ENCODE data around the gene DGKH. TPM values are rescaled to one million over a fixed set of nuclear protein-coding genes. Genes with fewer than 3 reads are reported as not detected.

The DGKH gene
- total and polyA plus RNA-seq, 4 donors, result 0.88 to 32.8 (median 16.4) TPM

DNA sequence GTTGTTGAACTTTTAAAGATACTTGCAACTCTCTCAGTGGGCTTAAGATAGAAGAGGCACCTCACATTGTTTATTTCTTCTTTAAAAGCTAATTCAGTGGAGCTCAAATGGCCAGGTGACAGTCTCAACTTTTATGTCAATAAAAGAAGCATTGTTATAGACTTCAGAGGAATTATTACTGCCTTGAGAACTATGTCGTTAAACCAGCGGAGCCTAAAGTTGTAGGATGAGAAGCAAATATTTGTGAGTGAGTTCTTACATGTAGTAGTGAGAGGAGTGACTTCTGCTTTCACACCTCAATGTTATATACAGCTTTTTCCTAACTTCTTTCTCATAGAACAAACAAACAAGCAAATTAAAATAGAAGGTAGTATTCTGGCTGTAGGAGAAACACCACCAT lies 31.2 kb upstream of the DGKH start:
- H3K27me3 ChIP-seq (ENCODE audit: control insufficient read depth in 1 of 2, insufficient read depth in 2 of 2, low read length in 1 of 2), result no peaks in the 10 kb centered on the region
- WGBS, 2 donors, result 68 to 71% methylated on average over 2 of the region's 2 CpGs
- no peaks in the 10 kb centered on the region for H3K9me3 ChIP-seq (ENCODE audit: control insufficient read depth, low read length)
- no peak overlapping the region for H3K4me3 ChIP-seq (ENCODE audit: low read length in 2 of 2)
- ATAC-seq (ENCODE audit: low FRiP score) (no peak), DNase-seq (no peak)
- H3K36me3 ChIP-seq (ENCODE audit: control insufficient read depth in 1 of 2, insufficient read depth in 2 of 2, low read length in 1 of 2), result no peaks in the 10 kb centered on the region
- H3K4me1 ChIP-seq (ENCODE audit: control insufficient read depth in 1 of 2, insufficient read depth in 2 of 2, low read length in 2 of 2), result no peaks in the 10 kb centered on the region
- intact Hi-C loops (cut with DNase I), result no loop called here
- no peak overlapping the region for H3K27ac ChIP-seq (ENCODE audit: low read depth in 1 of 2, low read length in 2 of 2)

DNA sequence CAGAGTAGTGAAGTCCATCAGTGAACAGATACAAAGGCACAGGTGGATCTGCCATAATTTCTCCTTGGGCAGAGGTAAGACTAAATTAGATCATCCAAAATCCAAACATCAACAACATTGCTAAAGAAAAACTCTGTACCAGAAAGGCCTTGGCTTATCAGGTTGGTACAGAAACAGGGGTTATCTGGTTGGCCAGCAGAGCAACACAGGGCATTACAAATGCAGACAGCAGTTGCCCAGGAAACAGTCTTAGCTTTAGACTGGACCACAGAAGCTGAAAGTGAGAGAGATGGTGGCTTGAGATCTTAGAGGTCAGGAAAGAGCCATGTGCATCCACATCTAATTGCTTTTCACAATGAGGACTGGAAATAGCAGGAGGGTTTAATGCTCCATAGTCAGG lies 26.6 kb upstream of the DGKH start:
- Histone ChIP-seq H3K4me1 (ENCODE audit: control insufficient read depth in 1 of 2, insufficient read depth in 2 of 2, low read length in 2 of 2) (no peaks in the 10 kb centered on the region), H3K36me3 (ENCODE audit: control insufficient read depth in 1 of 2, insufficient read depth in 2 of 2, low read length in 1 of 2) (no peaks in the 10 kb centered on the region), H3K9me3 (ENCODE audit: control insufficient read depth, low read length) (no peaks in the 10 kb centered on the region), H3K4me3 (ENCODE audit: low read length in 2 of 2) (no peak overlapping the region), H3K27me3 (ENCODE audit: control insufficient read depth in 1 of 2, insufficient read depth in 2 of 2, low read length in 1 of 2) (no peaks in the 10 kb centered on the region), H3K27ac (ENCODE audit: low read depth in 1 of 2, low read length in 2 of 2) (no peak overlapping the region)
- ATAC-seq (ENCODE audit: low FRiP score), result no peak
- DNase-seq, result no peak
- intact Hi-C loops (cut with DNase I), result loop anchor here in 1 of 2 donors (5.0 kb wide), 1 partner anchor 35 kb away; no protein-coding TSS in a partner anchor

GRCh38 chr13:42022336-42022735 lies 26.1 kb upstream of the DGKH start:
- intact Hi-C loops (cut with DNase I), result loop anchor here in 1 of 2 donors (5.0 kb wide), 1 partner anchor 35 kb away; no protein-coding TSS in a partner anchor
- ATAC-seq (ENCODE audit: low FRiP score) (no peak), DNase-seq (no peak)
- no peaks in the 10 kb centered on the region for H3K27me3 ChIP-seq (ENCODE audit: control insufficient read depth in 1 of 2, insufficient read depth in 2 of 2, low read length in 1 of 2)
- no peaks in the 10 kb centered on the region for H3K9me3 ChIP-seq (ENCODE audit: control insufficient read depth, low read length)
- 84 to 94% methylated on average over 4 of the region's 4 CpGs for WGBS, 2 donors
- H3K36me3 ChIP-seq (ENCODE audit: control insufficient read depth in 1 of 2, insufficient read depth in 2 of 2, low read length in 1 of 2), result no peaks in the 10 kb centered on the region
- no peak overlapping the region for H3K4me3 ChIP-seq (ENCODE audit: low read length in 2 of 2)
- H3K4me1 ChIP-seq (ENCODE audit: control insufficient read depth in 1 of 2, insufficient read depth in 2 of 2, low read length in 2 of 2), result no peaks in the 10 kb centered on the region
- no peak overlapping the region for H3K27ac ChIP-seq (ENCODE audit: low read depth in 1 of 2, low read length in 2 of 2)

DNA sequence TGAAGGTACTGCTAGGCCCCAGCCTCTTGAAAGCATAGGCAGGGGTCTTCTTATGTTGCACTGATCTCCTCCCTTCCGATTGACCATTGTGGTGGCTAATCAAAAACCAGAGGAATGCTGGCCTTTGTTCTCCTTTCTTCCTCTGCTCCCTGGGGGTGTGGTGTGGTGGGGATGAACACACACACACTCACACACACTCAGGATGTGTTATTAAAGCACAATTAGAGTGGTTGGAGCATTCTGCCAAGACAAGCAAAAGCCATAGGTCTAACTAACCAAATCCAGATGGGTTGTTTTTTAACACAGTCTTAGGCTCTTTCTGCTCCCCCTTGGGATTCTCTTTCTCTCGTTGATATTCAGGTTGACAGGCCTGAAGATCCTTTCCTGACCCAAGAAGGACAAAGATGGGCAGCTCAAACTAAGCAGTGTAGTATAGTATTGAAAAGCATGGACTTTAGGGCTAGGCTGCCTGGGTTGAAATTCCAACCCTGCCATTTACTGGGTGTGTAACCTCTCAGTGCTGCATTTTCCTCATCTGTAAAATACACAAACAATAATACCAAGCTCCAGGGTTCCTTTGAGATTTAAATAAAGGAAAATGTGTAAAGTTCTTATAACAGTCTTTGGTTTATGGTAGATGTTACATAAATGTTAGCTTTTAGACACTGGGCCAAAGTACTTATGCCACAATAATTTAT lies 25.5 kb upstream of the DGKH start:
- DNase-seq (no peak), ATAC-seq (ENCODE audit: low FRiP score) (no peak)
- no peaks in the 10 kb centered on the region for H3K27me3 ChIP-seq (ENCODE audit: control insufficient read depth in 1 of 2, insufficient read depth in 2 of 2, low read length in 1 of 2)
- H3K27ac ChIP-seq (ENCODE audit: low read depth in 1 of 2, low read length in 2 of 2), result no peak overlapping the region
- no peak overlapping the region for H3K4me3 ChIP-seq (ENCODE audit: low read length in 2 of 2)
- intact Hi-C loops (cut with DNase I), result loop anchor here in 1 of 2 donors (5.0 kb wide), 1 partner anchor 36 kb away; no protein-coding TSS in a partner anchor
- H3K36me3 ChIP-seq (ENCODE audit: control insufficient read depth in 1 of 2, insufficient read depth in 2 of 2, low read length in 1 of 2), result no peaks in the 10 kb centered on the region
- H3K9me3 ChIP-seq (ENCODE audit: control insufficient read depth, low read length), result no peaks in the 10 kb centered on the region
- no peaks in the 10 kb centered on the region for H3K4me1 ChIP-seq (ENCODE audit: control insufficient read depth in 1 of 2, insufficient read depth in 2 of 2, low read length in 2 of 2)
- WGBS, 2 donors, result 79 to 92% methylated on average over 2 of the region's 2 CpGs

DNA sequence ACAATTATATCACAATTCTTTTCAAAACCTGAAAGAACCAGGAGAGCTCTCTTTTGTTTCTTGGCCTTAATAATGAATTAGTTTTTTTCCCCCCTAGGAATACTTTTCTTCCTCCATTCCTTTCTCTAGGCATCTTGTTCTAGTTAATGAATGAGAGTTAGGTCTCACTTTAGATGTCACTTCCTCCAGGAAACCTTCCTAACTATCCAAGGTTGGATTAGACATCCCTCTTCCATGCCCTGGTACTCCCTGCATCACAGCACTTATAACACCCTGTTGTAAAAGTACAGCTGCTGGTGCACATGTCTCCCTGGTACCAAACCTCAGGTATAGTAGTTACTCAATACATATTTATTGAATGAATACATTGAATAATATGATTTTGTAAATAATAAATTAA lies 21.2 kb upstream of the DGKH start:
- DNase-seq (no peak), ATAC-seq (ENCODE audit: low FRiP score) (no peak)
- no peak overlapping the region for H3K27ac ChIP-seq (ENCODE audit: low read depth in 1 of 2, low read length in 2 of 2)
- H3K27me3 ChIP-seq (ENCODE audit: control insufficient read depth in 1 of 2, insufficient read depth in 2 of 2, low read length in 1 of 2), result no peaks in the 10 kb centered on the region
- no peaks in the 10 kb centered on the region for H3K36me3 ChIP-seq (ENCODE audit: control insufficient read depth in 1 of 2, insufficient read depth in 2 of 2, low read length in 1 of 2)
- H3K4me3 ChIP-seq (ENCODE audit: low read length in 2 of 2), result no peak overlapping the region
- H3K9me3 ChIP-seq (ENCODE audit: control insufficient read depth, low read length), result no peaks in the 10 kb centered on the region
- H3K4me1 ChIP-seq (ENCODE audit: control insufficient read depth in 1 of 2, insufficient read depth in 2 of 2, low read length in 2 of 2), result no peaks in the 10 kb centered on the region
- intact Hi-C loops (cut with DNase I), result no loop called here

DNA sequence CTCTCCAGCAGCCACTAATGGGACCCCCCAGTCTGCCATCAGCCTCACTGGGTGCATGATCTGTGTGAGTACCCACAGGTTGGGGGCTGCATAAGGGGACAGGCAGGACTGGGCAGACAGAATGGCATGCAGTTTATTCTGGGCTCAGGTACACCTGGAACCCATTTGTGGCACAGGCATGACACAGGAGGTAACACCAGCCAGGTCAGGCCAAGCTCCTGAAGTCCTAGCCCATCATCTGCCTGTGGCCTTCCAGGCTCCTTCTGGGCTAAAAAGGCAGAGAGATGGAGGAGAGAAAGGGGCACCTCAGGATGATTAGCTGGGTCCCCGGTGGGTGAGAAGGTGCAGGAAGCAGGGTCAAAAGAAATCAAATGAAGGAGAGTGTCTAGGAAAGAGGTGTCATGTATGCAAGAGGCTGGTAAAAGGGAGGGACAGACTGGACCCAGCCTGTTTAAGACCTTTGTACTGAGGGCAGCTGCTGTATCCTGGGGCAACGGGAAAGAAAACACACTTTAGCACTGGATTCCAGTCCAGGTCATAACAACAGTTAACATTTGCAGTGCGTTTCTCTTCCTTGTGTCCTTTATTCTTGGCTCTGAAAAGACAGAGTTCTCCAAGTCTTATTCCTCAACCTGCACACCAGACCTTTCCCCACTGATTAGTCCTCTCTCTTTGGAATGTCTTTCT lies 20.2 kb upstream of the DGKH start:
- WGBS, 2 donors, result 41 to 47% methylated on average over 3 of the region's 3 CpGs
- DNase-seq, result no peak
- Histone ChIP-seq H3K9me3 (ENCODE audit: control insufficient read depth, low read length) (no peaks in the 10 kb centered on the region), H3K27ac (ENCODE audit: low read depth in 1 of 2, low read length in 2 of 2) (no peak overlapping the region), H3K4me1 (ENCODE audit: control insufficient read depth in 1 of 2, insufficient read depth in 2 of 2, low read length in 2 of 2) (no peaks in the 10 kb centered on the region), H3K27me3 (ENCODE audit: control insufficient read depth in 1 of 2, insufficient read depth in 2 of 2, low read length in 1 of 2) (no peaks in the 10 kb centered on the region), H3K36me3 (ENCODE audit: control insufficient read depth in 1 of 2, insufficient read depth in 2 of 2, low read length in 1 of 2) (no peaks in the 10 kb centered on the region), H3K4me3 (ENCODE audit: low read length in 2 of 2) (no peak overlapping the region)
- ATAC-seq (ENCODE audit: low FRiP score), result peak; percentile 19
- intact Hi-C loops (cut with DNase I), result no loop called here

DNA sequence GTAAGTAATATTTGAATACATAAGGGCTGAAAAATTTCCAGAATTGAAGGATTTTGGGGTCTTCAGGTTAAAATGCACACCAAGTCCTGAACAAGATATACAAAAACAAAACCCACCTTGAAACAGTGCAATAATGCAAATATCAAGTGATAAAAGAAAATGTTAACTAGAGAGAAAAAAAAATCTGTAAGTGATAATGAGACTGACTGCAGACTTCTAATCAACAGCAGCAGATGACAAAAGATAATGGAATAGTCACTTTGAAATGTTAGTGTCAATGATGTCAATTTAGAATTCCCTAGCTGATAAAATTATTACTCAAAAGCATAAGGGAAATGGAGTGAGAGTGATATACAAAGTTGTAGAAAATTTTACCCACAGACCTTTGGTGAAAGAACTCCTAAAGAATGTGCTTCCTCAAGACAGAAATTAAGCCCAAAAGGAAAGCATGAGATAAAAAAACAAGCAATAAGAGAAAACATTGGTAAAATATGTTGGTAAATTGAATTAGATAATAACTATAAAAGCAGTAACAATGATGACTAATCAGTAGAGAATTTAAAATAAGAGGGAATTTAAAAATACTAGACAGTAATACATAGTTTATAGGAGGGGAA lies 12.4 kb upstream of the DGKH start:
- no peaks in the 10 kb centered on the region for H3K4me1 ChIP-seq (ENCODE audit: control insufficient read depth in 1 of 2, insufficient read depth in 2 of 2, low read length in 2 of 2)
- ATAC-seq (ENCODE audit: low FRiP score) (no peak), DNase-seq (no peak)
- no peaks in the 10 kb centered on the region for H3K36me3 ChIP-seq (ENCODE audit: control insufficient read depth in 1 of 2, insufficient read depth in 2 of 2, low read length in 1 of 2)
- intact Hi-C loops (cut with DNase I), result no loop called here
- no peaks in the 10 kb centered on the region for H3K27me3 ChIP-seq (ENCODE audit: control insufficient read depth in 1 of 2, insufficient read depth in 2 of 2, low read length in 1 of 2)
- H3K4me3 ChIP-seq (ENCODE audit: low read length in 2 of 2), result no peak overlapping the region
- no peak overlapping the region for H3K27ac ChIP-seq (ENCODE audit: low read depth in 1 of 2, low read length in 2 of 2)
- H3K9me3 ChIP-seq (ENCODE audit: control insufficient read depth, low read length), result no peaks in the 10 kb centered on the region

GRCh38 chr13:42036711-42037110 lies 11.7 kb upstream of the DGKH start:
- no peak overlapping the region for H3K27ac ChIP-seq (ENCODE audit: low read depth in 1 of 2, low read length in 2 of 2)
- no peaks in the 10 kb centered on the region for H3K36me3 ChIP-seq (ENCODE audit: control insufficient read depth in 1 of 2, insufficient read depth in 2 of 2, low read length in 1 of 2)
- no peak overlapping the region for H3K4me3 ChIP-seq (ENCODE audit: low read length in 2 of 2)
- no peak for DNase-seq
- no peak for ATAC-seq (ENCODE audit: low FRiP score)
- intact Hi-C loops (cut with DNase I), result no loop called here
- no peaks in the 10 kb centered on the region for H3K27me3 ChIP-seq (ENCODE audit: control insufficient read depth in 1 of 2, insufficient read depth in 2 of 2, low read length in 1 of 2)
- no peaks in the 10 kb centered on the region for H3K4me1 ChIP-seq (ENCODE audit: control insufficient read depth in 1 of 2, insufficient read depth in 2 of 2, low read length in 2 of 2)
- H3K9me3 ChIP-seq (ENCODE audit: control insufficient read depth, low read length), result no peaks in the 10 kb centered on the region
- WGBS, 2 donors, result 97 to 100% methylated on average over 3 of the region's 3 CpGs
